ENCODE data around the gene U2AF2. TPM values are rescaled to one million over a fixed set of nuclear protein-coding genes. Genes with fewer than 3 reads are reported as not detected.

U2AF2 gene
- total RNA-seq, 1 donor from 2014 or later: 143 TPM

- H3K27me3 ChIP-seq (ENCODE audit: low read depth): no peaks in the 10 kb centered on the region
- no peak for TF ChIP-seq CTCF (IDR thresholded peaks at IDR 0.05)
- H3K27ac ChIP-seq: no peak overlapping the region
- no peak overlapping the region for H3K4me3 ChIP-seq
- intact Hi-C loops (cut with DNase I): no loop called here
- H3K4me1 ChIP-seq: peaks cover 41% of the 10 kb centered on the region
- DNase-seq (no peak), ATAC-seq (no peak)
- H3K9me3 ChIP-seq: no peaks in the 10 kb centered on the region
- H3K36me3 ChIP-seq: peaks cover 10% of the 10 kb centered on the region
Observed at GRCh38 chr19:55623130-55623529, 31.7 kb upstream of the U2AF2 start.

- intact Hi-C loops (cut with DNase I): no loop called here
Observed at GRCh38 chr19:55623561-55623960, 31.3 kb upstream of the U2AF2 start.

GRCh38 chr19:55624109-55625003 is 30.5 kb upstream of the U2AF2 start, which contains the start of gene ZNF784:
TSS of gene ZNF784 (minus strand) at chr19:55624566. CDS start at chr19:55624561, 5 bp downstream.
- TF ChIP-seq CTCF (IDR thresholded peaks at IDR 0.05): no peak
- Histone ChIP-seq H3K27me3 (ENCODE audit: low read depth) (no peaks in the 10 kb centered on the region), H3K4me3 (peak within 1 kb of the TSS; percentile 56), H3K9me3 (no peaks in the 10 kb centered on the region), H3K4me1 (peaks cover 32% of the 10 kb centered on the region), H3K36me3 (peaks cover 10% of the 10 kb centered on the region), H3K27ac (peak within 1 kb of the TSS; percentile 89)
- DNase-seq (peak; percentile 93), ATAC-seq (peak; percentile 96 to 97)
- intact Hi-C loops (cut with DNase I): no loop called here

More at GRCh38 chr19:55623561-55623960, 31.3 kb upstream of the U2AF2 start:
- Histone ChIP-seq H3K9me3 (no peaks in the 10 kb centered on the region), H3K4me1 (peaks cover 40% of the 10 kb centered on the region), H3K27ac (peak overlapping the region; percentile 41), H3K27me3 (ENCODE audit: low read depth) (no peaks in the 10 kb centered on the region), H3K36me3 (peaks cover 10% of the 10 kb centered on the region), H3K4me3 (peak overlapping the region; percentile 56)
- ATAC-seq: no peak
- TF ChIP-seq CTCF (IDR thresholded peaks at IDR 0.05): no peak
- DNase-seq: no peak

GRCh38 chr19:55625004-55625326 is 29.9 kb upstream of the U2AF2 start:
- no peak for TF ChIP-seq CTCF (IDR thresholded peaks at IDR 0.05)
- Histone ChIP-seq H3K4me1 (peaks cover 26% of the 10 kb centered on the region), H3K27ac (peak overlapping the region; percentile 89), H3K9me3 (no peaks in the 10 kb centered on the region), H3K36me3 (peaks cover 10% of the 10 kb centered on the region), H3K27me3 (ENCODE audit: low read depth) (no peaks in the 10 kb centered on the region), H3K4me3 (peak overlapping the region; percentile 56)
- ATAC-seq (no peak), DNase-seq (no peak)
- intact Hi-C loops (cut with DNase I): no loop called here

GRCh38 chr19:55626350-55626749 is 28.5 kb upstream of the U2AF2 start:
- no peaks in the 10 kb centered on the region for H3K9me3 ChIP-seq
- ATAC-seq (no peak), DNase-seq (no peak)
- intact Hi-C loops (cut with DNase I): no loop called here
- TF ChIP-seq CTCF (IDR thresholded peaks at IDR 0.05): no peak
- peaks cover 16% of the 10 kb centered on the region for H3K4me1 ChIP-seq
- no peak overlapping the region for H3K4me3 ChIP-seq
- peaks cover 10% of the 10 kb centered on the region for H3K36me3 ChIP-seq
- no peaks in the 10 kb centered on the region for H3K27me3 ChIP-seq (ENCODE audit: low read depth)
- no peak overlapping the region for H3K27ac ChIP-seq
